HG03565 (cell line): Measurements from ENCODE around the gene S100PBP.

Experiments
- ATAC-seq: cut with Tn5 transposase; IDR thresholded peaks from one replicate; pipeline ENCODE4 v1.9.1; 2021; ENCODE audit warnings: mild to moderate bottlenecking, moderate library complexity; ENCODE audit not compliant: unreplicated experiment

S100PBP gene

GRCh38 chr1:32869923-32870614, 52.6 kb downstream of the S100PBP start:
- ATAC-seq, result no peak

GRCh38 chr1:32870615-32871363, 53.3 kb downstream of the S100PBP start, which contains the start of gene FNDC5:
Gene FNDC5 (minus strand): TSS chr1:32870912.
- no peak for ATAC-seq

- no peak for ATAC-seq
Measured at GRCh38 chr1:32871364-32872191, 54.1 kb downstream of the S100PBP start.

GRCh38 chr1:32872192-32872460, 54.7 kb downstream of the S100PBP start:
- ATAC-seq, result no peak

- ATAC-seq, result no peak
Measured at GRCh38 chr1:32873484-32873883, 56.0 kb downstream of the S100PBP start.

GRCh38 chr1:32874860-32875752, 57.7 kb downstream of the S100PBP start:
- ATAC-seq, result no peak

GRCh38 chr1:32876341-32877210, 59.1 kb downstream of the S100PBP start:
- ATAC-seq, result no peak

- no peak for ATAC-seq
Measured at GRCh38 chr1:32877211-32878110, 60.0 kb downstream of the S100PBP start.

GRCh38 chr1:32878183-32878582, 60.7 kb downstream of the S100PBP start:
- ATAC-seq, result no peak

GRCh38 chr1:32878637-32879041, 61.2 kb downstream of the S100PBP start:
- no peak for ATAC-seq

GRCh38 chr1:32881291-32881690, 63.8 kb downstream of the S100PBP start:
- ATAC-seq, result no peak

GRCh38 chr1:32881871-32882850, 64.7 kb downstream of the S100PBP start:
- ATAC-seq, result no peak

- ATAC-seq, result no peak
Measured at GRCh38 chr1:32883338-32884031, 66.0 kb downstream of the S100PBP start.

- ATAC-seq, result no peak
Measured at GRCh38 chr1:32884032-32884372, 66.5 kb downstream of the S100PBP start.

- ATAC-seq, result no peak
Measured at GRCh38 chr1:32884726-32885125, 67.3 kb downstream of the S100PBP start.

GRCh38 chr1:32885676-32886003, 68.2 kb downstream of the S100PBP start:
- ATAC-seq, result no peak
